ENCODE measurements around the gene SLC25A40. TPM values are rescaled to one million over a fixed set of nuclear protein-coding genes. Genes with fewer than 3 reads are reported as not detected.
"Not testable (repeated sequence)": the region's sequence is repeated elsewhere in the genome, so short reads cannot be mapped to it uniquely, and the experiment has no call there.

SLC25A40 gene
- total RNA-seq, 3 donors from 2014 or later (not counting 1 experiment from before 2014, with no cell fraction given) = 17.4 to 26.0 (median 22.6) TPM

- no peak overlapping the region for H3K27ac Mint-ChIP-seq
- Histone ChIP-seq H3K36me3 (ENCODE audit: control insufficient read depth, insufficient read depth, low read length) (peaks cover 12% of the 10 kb centered on the region), H3K27me3 (ENCODE audit: control insufficient read depth, insufficient read depth, low read length) (no peaks in the 10 kb centered on the region), H3K27ac (ENCODE audit: low read length) (no peak overlapping the region), H3K4me3 (ENCODE audit: low read length) (no peak overlapping the region), H3K4me1 (ENCODE audit: control insufficient read depth, insufficient read depth, low read length) (no peaks in the 10 kb centered on the region), H3K9me3 (ENCODE audit: control insufficient read depth, insufficient read depth, low read length) (no peaks in the 10 kb centered on the region)
- H3K9me3 Mint-ChIP-seq = no peaks in the 10 kb centered on the region
- no peak overlapping the region for H3K4me3 Mint-ChIP-seq
- no CpG with 5 or more reads among the region's 1 CpG for WGBS (ENCODE audit: insufficient coverage)
- no peaks in the 10 kb centered on the region for H3K36me3 Mint-ChIP-seq
- intact Hi-C loops (cut with micrococcal nuclease) = no loop called here
- no peaks in the 10 kb centered on the region for H3K27me3 Mint-ChIP-seq (ENCODE audit: low read depth in 2 of 2)
- no peak for ATAC-seq
- no peaks in the 10 kb centered on the region for H3K4me1 Mint-ChIP-seq
- TF ChIP-seq CTCF (IDR thresholded peaks at IDR 0.05) = no peak
- DNase-seq = no peak
These were observed 45.1 kb downstream of the SLC25A40 start for GRCh38 chr7:87831097-87831496.

GRCh38 chr7:87828383-87828782 lies 47.8 kb downstream of the SLC25A40 start:
- H3K27me3 ChIP-seq (ENCODE audit: control insufficient read depth, insufficient read depth, low read length); H3K4me1 ChIP-seq (ENCODE audit: control insufficient read depth, insufficient read depth, low read length); H3K4me1 Mint-ChIP-seq; H3K4me3 ChIP-seq (ENCODE audit: low read length); H3K27ac Mint-ChIP-seq; H3K9me3 Mint-ChIP-seq; ATAC-seq; H3K36me3 Mint-ChIP-seq; H3K27ac ChIP-seq (ENCODE audit: low read length); DNase-seq; intact Hi-C loops (cut with micrococcal nuclease); H3K27me3 Mint-ChIP-seq (ENCODE audit: low read depth in 2 of 2); H3K36me3 ChIP-seq (ENCODE audit: control insufficient read depth, insufficient read depth, low read length); H3K4me3 Mint-ChIP-seq: not testable (repeated sequence)
- peaks cover 13% of the 10 kb centered on the region for H3K9me3 ChIP-seq (ENCODE audit: control insufficient read depth, insufficient read depth, low read length)
- WGBS (ENCODE audit: insufficient coverage) = 86% methylated on average over 1 of the region's 1 CpG

- 87% methylated on average over 2 of the region's 2 CpGs for WGBS (ENCODE audit: insufficient coverage)
- peak overlapping the region in 1 of 2 donors; percentile 4 for H3K27ac Mint-ChIP-seq
- H3K36me3 ChIP-seq (ENCODE audit: control insufficient read depth, insufficient read depth, low read length); H3K36me3 Mint-ChIP-seq; H3K4me1 ChIP-seq (ENCODE audit: control insufficient read depth, insufficient read depth, low read length); H3K9me3 Mint-ChIP-seq; DNase-seq; H3K27me3 Mint-ChIP-seq (ENCODE audit: low read depth in 2 of 2); H3K27me3 ChIP-seq (ENCODE audit: control insufficient read depth, insufficient read depth, low read length); intact Hi-C loops (cut with micrococcal nuclease); H3K4me3 Mint-ChIP-seq; H3K4me3 ChIP-seq (ENCODE audit: low read length); H3K4me1 Mint-ChIP-seq; H3K27ac ChIP-seq (ENCODE audit: low read length): not testable (repeated sequence)
- ATAC-seq = peak in 2 of 3 donors; percentile 41 to 63
- H3K9me3 ChIP-seq (ENCODE audit: control insufficient read depth, insufficient read depth, low read length) = peaks cover 13% of the 10 kb centered on the region
These were observed 50.8 kb downstream of the SLC25A40 start for GRCh38 chr7:87825369-87825768.

- H3K27me3 ChIP-seq (ENCODE audit: control insufficient read depth, insufficient read depth, low read length); H3K36me3 ChIP-seq (ENCODE audit: control insufficient read depth, insufficient read depth, low read length); intact Hi-C loops (cut with micrococcal nuclease); H3K36me3 Mint-ChIP-seq; H3K27ac ChIP-seq (ENCODE audit: low read length); ATAC-seq; DNase-seq; H3K27ac Mint-ChIP-seq; H3K9me3 Mint-ChIP-seq; H3K27me3 Mint-ChIP-seq (ENCODE audit: low read depth in 2 of 2); H3K4me1 Mint-ChIP-seq; H3K4me3 ChIP-seq (ENCODE audit: low read length); H3K4me1 ChIP-seq (ENCODE audit: control insufficient read depth, insufficient read depth, low read length); H3K4me3 Mint-ChIP-seq: not testable (repeated sequence)
- 95% methylated on average over 2 of the region's 4 CpGs for WGBS (ENCODE audit: insufficient coverage)
- peaks cover 13% of the 10 kb centered on the region for H3K9me3 ChIP-seq (ENCODE audit: control insufficient read depth, insufficient read depth, low read length)
These were observed 54.1 kb downstream of the SLC25A40 start for GRCh38 chr7:87822056-87822455.

GRCh38 chr7:87818336-87818735 lies 57.8 kb downstream of the SLC25A40 start:
- H3K27me3 Mint-ChIP-seq (ENCODE audit: low read depth in 2 of 2) = no peaks in the 10 kb centered on the region
- ATAC-seq (no peak), DNase-seq (no peak)
- Histone ChIP-seq H3K4me3 (ENCODE audit: low read length) (no peak overlapping the region), H3K9me3 (ENCODE audit: control insufficient read depth, insufficient read depth, low read length) (no peaks in the 10 kb centered on the region), H3K36me3 (ENCODE audit: control insufficient read depth, insufficient read depth, low read length) (no peaks in the 10 kb centered on the region), H3K27me3 (ENCODE audit: control insufficient read depth, insufficient read depth, low read length) (no peaks in the 10 kb centered on the region), H3K27ac (ENCODE audit: low read length) (no peak overlapping the region), H3K4me1 (ENCODE audit: control insufficient read depth, insufficient read depth, low read length) (no peaks in the 10 kb centered on the region)
- no peak overlapping the region for H3K27ac Mint-ChIP-seq
- H3K36me3 Mint-ChIP-seq = no peaks in the 10 kb centered on the region
- TF ChIP-seq CTCF (IDR thresholded peaks at IDR 0.05) = no peak
- no peak overlapping the region for H3K4me3 Mint-ChIP-seq
- H3K4me1 Mint-ChIP-seq = peaks cover 0 to 8% of the 10 kb centered on the region in 2 donors
- H3K9me3 Mint-ChIP-seq = no peaks in the 10 kb centered on the region
- intact Hi-C loops (cut with micrococcal nuclease) = no loop called here
